Measurements from ENCODE around the gene CDK6. TPM values are rescaled to one million over a fixed set of nuclear protein-coding genes. Genes with fewer than 3 reads are reported as not detected.

CDK6 gene
- total and polyA plus RNA-seq, 4 donors = 3.3 to 35.0 (median 12.0) TPM

GRCh38 chr7:92668564-92668963 is 167.8 kb downstream of the CDK6 start:
- Histone ChIP-seq H3K9me3 (ENCODE audit: control insufficient read depth in 4 of 4, low read length in 3 of 4) (no peaks in the 10 kb centered on the region), H3K27ac (ENCODE audit: low read depth in 1 of 2, low read length in 2 of 2) (no peak overlapping the region), H3K27me3 (ENCODE audit: control insufficient read depth in 4 of 4, insufficient read depth in 4 of 4, low read length in 3 of 4) (no peaks in the 10 kb centered on the region), H3K4me1 (ENCODE audit: control insufficient read depth in 4 of 4, insufficient read depth in 4 of 4, low read length in 3 of 4) (peaks cover 4 to 23% (median 15%) of the 10 kb centered on the region in 4 donors), H3K36me3 (ENCODE audit: control insufficient read depth in 4 of 4, insufficient read depth in 3 of 4, low read depth in 1 of 4, low read length in 3 of 4) (no peaks in the 10 kb centered on the region), H3K9ac (ENCODE audit: low read depth in 1 of 2, low read length in 2 of 2) (no peak overlapping the region), H3K4me3 (ENCODE audit: low read depth in 1 of 3, low read length in 3 of 3) (no peak overlapping the region)
- TF ChIP-seq SP1 (IDR thresholded peaks at IDR 0.05) (no peak), JUND (IDR thresholded peaks at IDR 0.05) (no peak), RXRA (IDR thresholded peaks at IDR 0.05) (no peak), HNF4G (IDR thresholded peaks at IDR 0.05) (no peak), FOXA2 (IDR thresholded peaks at IDR 0.05) (no peak), EGR1 (IDR thresholded peaks at IDR 0.05; ENCODE audit: low read depth in 2 of 2) (no peak), NR2F2 (IDR thresholded peaks at IDR 0.05) (no peak), TAF1 (conservative IDR thresholded peaks at IDR 0.05) (no peak)
- TF ChIP-seq, protein P1, sequence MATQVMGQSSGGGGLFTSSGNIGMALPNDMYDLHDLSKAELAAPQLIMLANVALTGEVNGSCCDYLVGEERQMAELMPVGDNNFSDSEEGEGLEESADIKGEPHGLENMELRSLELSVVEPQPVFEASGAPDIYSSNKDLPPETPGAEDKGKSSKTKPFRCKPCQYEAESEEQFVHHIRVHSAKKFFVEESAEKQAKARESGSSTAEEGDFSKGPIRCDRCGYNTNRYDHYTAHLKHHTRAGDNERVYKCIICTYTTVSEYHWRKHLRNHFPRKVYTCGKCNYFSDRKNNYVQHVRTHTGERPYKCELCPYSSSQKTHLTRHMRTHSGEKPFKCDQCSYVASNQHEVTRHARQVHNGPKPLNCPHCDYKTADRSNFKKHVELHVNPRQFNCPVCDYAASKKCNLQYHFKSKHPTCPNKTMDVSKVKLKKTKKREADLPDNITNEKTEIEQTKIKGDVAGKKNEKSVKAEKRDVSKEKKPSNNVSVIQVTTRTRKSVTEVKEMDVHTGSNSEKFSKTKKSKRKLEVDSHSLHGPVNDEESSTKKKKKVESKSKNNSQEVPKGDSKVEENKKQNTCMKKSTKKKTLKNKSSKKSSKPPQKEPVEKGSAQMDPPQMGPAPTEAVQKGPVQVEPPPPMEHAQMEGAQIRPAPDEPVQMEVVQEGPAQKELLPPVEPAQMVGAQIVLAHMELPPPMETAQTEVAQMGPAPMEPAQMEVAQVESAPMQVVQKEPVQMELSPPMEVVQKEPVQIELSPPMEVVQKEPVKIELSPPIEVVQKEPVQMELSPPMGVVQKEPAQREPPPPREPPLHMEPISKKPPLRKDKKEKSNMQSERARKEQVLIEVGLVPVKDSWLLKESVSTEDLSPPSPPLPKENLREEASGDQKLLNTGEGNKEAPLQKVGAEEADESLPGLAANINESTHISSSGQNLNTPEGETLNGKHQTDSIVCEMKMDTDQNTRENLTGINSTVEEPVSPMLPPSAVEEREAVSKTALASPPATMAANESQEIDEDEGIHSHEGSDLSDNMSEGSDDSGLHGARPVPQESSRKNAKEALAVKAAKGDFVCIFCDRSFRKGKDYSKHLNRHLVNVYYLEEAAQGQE (IDR thresholded peaks at IDR 0.05) = no peak
- TF ChIP-seq, protein P2, sequence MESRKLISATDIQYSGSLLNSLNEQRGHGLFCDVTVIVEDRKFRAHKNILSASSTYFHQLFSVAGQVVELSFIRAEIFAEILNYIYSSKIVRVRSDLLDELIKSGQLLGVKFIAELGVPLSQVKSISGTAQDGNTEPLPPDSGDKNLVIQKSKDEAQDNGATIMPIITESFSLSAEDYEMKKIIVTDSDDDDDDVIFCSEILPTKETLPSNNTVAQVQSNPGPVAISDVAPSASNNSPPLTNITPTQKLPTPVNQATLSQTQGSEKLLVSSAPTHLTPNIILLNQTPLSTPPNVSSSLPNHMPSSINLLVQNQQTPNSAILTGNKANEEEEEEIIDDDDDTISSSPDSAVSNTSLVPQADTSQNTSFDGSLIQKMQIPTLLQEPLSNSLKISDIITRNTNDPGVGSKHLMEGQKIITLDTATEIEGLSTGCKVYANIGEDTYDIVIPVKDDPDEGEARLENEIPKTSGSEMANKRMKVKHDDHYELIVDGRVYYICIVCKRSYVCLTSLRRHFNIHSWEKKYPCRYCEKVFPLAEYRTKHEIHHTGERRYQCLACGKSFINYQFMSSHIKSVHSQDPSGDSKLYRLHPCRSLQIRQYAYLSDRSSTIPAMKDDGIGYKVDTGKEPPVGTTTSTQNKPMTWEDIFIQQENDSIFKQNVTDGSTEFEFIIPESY (IDR thresholded peaks at IDR 0.05) = no peak
- TF ChIP-seq, protein P3, sequence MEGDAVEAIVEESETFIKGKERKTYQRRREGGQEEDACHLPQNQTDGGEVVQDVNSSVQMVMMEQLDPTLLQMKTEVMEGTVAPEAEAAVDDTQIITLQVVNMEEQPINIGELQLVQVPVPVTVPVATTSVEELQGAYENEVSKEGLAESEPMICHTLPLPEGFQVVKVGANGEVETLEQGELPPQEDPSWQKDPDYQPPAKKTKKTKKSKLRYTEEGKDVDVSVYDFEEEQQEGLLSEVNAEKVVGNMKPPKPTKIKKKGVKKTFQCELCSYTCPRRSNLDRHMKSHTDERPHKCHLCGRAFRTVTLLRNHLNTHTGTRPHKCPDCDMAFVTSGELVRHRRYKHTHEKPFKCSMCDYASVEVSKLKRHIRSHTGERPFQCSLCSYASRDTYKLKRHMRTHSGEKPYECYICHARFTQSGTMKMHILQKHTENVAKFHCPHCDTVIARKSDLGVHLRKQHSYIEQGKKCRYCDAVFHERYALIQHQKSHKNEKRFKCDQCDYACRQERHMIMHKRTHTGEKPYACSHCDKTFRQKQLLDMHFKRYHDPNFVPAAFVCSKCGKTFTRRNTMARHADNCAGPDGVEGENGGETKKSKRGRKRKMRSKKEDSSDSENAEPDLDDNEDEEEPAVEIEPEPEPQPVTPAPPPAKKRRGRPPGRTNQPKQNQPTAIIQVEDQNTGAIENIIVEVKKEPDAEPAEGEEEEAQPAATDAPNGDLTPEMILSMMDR (IDR thresholded peaks at IDR 0.05; ENCODE audit: low read depth, low read length, missing input control) = no peak
- DNase-seq (ENCODE audit: low spot score) = no peak

- Histone ChIP-seq H3K36me3 (ENCODE audit: control insufficient read depth in 4 of 4, insufficient read depth in 3 of 4, low read depth in 1 of 4, low read length in 3 of 4) (no peaks in the 10 kb centered on the region), H3K27me3 (ENCODE audit: control insufficient read depth in 4 of 4, insufficient read depth in 4 of 4, low read length in 3 of 4) (no peaks in the 10 kb centered on the region), H3K9me3 (ENCODE audit: control insufficient read depth in 4 of 4, low read length in 3 of 4) (no peaks in the 10 kb centered on the region), H3K9ac (ENCODE audit: low read depth in 1 of 2, low read length in 2 of 2) (no peak overlapping the region), H3K4me1 (ENCODE audit: control insufficient read depth in 4 of 4, insufficient read depth in 4 of 4, low read length in 3 of 4) (peaks cover 4 to 23% (median 15%) of the 10 kb centered on the region in 4 donors), H3K27ac (ENCODE audit: low read depth in 1 of 2, low read length in 2 of 2) (no peak overlapping the region), H3K4me3 (ENCODE audit: low read depth in 1 of 3, low read length in 3 of 3) (no peak overlapping the region)
- WGBS = 92% methylated on average over 6 of the region's 6 CpGs
- DNase-seq (ENCODE audit: low spot score) = no peak
- no peak for TF ChIP-seq HNF4G (IDR thresholded peaks at IDR 0.05)
- no peak for TF ChIP-seq FOXA1 (IDR thresholded peaks at IDR 0.05)
- TF ChIP-seq YY1 (IDR thresholded peaks at IDR 0.05) = no peak
- TF ChIP-seq ATF3 (IDR thresholded peaks at IDR 0.05) = no peak
- no peak for TF ChIP-seq HNF4A (conservative IDR thresholded peaks at IDR 0.05)
- TF ChIP-seq, protein P1 (IDR thresholded peaks at IDR 0.05) = no peak
- TF ChIP-seq SP1 (IDR thresholded peaks at IDR 0.05) = no peak
- TF ChIP-seq GABPA (IDR thresholded peaks at IDR 0.05 in 1 of 2, conservative IDR thresholded peaks at IDR 0.05 in 1 of 2) = no peak
- no peak for TF ChIP-seq RAD21 (IDR thresholded peaks at IDR 0.05)
- TF ChIP-seq, protein P4, sequence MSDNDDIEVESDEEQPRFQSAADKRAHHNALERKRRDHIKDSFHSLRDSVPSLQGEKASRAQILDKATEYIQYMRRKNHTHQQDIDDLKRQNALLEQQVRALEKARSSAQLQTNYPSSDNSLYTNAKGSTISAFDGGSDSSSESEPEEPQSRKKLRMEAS (IDR thresholded peaks at IDR 0.05) = no peak
- TF ChIP-seq, protein P3 (IDR thresholded peaks at IDR 0.05; ENCODE audit: low read depth, low read length, missing input control) = no peak
- TF ChIP-seq RXRA (IDR thresholded peaks at IDR 0.05) = no peak
- TF ChIP-seq EGR1 (IDR thresholded peaks at IDR 0.05; ENCODE audit: low read depth in 2 of 2) = no peak
Measured at GRCh38 chr7:92667816-92668535, 168.4 kb downstream of the CDK6 start.

All from liver (tissue), 9 donors.